HG03064 (cell line): ENCODE measurements around the gene TMEM272.

ENCODE experiments used
- ATAC-seq: cut with Tn5 transposase; IDR thresholded peaks from one replicate; pipeline ENCODE4 v1.9.1; 2021; ENCODE audit warnings: low read depth; ENCODE audit not compliant: unreplicated experiment

Gene TMEM272

DNA sequence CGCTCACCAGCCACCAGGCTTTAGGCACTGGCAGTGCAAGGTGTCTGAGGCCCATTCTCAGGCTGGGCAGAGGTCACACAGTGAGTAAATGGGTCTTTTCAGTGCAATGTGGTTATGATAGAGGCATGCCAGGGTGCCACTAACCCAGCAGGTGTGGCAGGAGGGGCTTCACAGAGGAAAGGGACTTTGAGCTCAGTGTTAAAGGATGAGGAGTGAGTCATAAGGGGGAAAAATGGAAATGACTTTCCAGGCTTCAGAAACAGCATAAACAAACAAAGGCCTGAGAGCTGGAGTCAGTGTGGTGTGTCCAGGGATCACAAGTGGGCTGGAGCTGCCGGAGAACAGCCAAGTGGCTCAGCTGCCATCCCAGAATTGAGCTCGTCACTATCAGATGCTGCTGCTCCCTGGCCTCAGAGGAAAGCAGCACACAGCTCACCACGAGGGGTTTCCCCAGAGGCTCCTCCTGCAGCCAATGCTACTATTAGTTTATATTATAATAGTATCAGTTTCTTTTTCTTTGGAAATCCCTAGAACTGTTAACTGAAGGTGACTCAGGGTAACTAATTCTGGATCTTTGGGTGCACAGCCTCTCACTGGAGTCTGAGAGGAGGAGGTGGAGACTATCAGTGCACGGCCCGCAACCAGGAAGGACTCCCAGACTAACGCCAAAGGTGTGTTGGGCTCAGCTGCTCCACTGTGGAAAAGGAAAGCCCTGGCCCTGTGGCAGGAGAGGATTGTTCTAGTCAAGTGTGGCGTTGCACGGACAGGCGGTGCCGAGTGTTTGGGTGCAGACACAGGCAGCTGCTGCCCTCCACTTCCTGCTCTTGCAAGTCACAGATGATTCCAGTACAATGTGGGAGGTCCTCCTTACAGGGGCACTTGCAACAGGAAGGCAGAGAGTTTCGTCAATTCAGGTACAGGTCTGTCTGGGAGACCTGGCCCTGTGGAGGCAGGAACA is 80.5 kb downstream of the TMEM272 start:
- ATAC-seq, result peak; percentile 81

DNA sequence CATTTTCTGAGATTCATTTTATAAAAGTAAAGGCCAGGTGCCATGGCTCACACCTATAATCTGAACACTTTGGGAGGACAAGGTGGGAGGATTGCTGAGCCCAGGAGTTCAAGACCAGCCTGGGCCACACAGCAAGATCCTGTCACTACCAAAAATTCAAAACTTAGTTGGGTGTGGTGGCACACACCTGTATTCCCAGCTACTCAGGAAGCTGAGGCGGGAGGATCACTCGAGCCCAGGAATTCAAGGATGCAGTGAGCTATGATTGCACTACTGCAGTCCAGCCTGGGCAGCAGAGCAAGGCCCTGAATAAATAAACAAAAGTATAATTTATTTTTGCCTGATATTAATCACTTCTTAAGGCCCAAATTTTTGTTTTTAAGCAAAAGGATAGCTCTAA is 81.5 kb downstream of the TMEM272 start:
- ATAC-seq, result no peak
